Ishikawa (cell line): ENCODE measurements around the gene ACKR1.

Source experiments
- CEBPB ChIP-seq: IDR thresholded peaks from 2 replicates; pipeline ENCODE4 v1.6.1; 2012
- CREB1 ChIP-seq: IDR thresholded peaks from 2 replicates; pipeline ENCODE4 v1.6.1; 2012; ENCODE audit warnings: low read depth
- EGR1 ChIP-seq: IDR thresholded peaks from 2 replicates; pipeline ENCODE4 v1.6.1; 2012
- EP300 ChIP-seq: IDR thresholded peaks from 2 replicates; pipeline ENCODE4 v1.6.1; 2012; ENCODE audit warnings: borderline replicate concordance
- MAX ChIP-seq: IDR thresholded peaks from 2 replicates; pipeline ENCODE4 v1.6.1; 2012
- NFIC ChIP-seq: IDR thresholded peaks from 2 replicates; pipeline ENCODE4 v1.6.1; 2012
- REST ChIP-seq: IDR thresholded peaks from 2 replicates; pipeline ENCODE4 v1.6.1; 2012; ENCODE audit warnings: low read depth, mild to moderate bottlenecking
- TAF1 ChIP-seq: IDR thresholded peaks from 2 replicates; pipeline ENCODE4 v1.6.1; 2012; ENCODE audit warnings: low read depth, mild to moderate bottlenecking
- TCF12 ChIP-seq: IDR thresholded peaks from 2 replicates; pipeline ENCODE4 v1.6.1; 2012; ENCODE audit warnings: low read depth
- YY1 ChIP-seq: IDR thresholded peaks from 2 replicates; pipeline ENCODE4 v1.6.1; 2012; ENCODE audit warnings: low read depth

- TF ChIP-seq CEBPB (no peak), TAF1 (no peak), TCF12 (no peak), REST (no peak), EP300 (no peak), NFIC (no peak), EGR1 (no peak), MAX (no peak), CREB1 (no peak), YY1 (no peak)
Measured at GRCh38 chr1:159161719-159162026, 43.0 kb upstream of the ACKR1 start.
